ENCODE data around the gene STARD9.

DNA sequence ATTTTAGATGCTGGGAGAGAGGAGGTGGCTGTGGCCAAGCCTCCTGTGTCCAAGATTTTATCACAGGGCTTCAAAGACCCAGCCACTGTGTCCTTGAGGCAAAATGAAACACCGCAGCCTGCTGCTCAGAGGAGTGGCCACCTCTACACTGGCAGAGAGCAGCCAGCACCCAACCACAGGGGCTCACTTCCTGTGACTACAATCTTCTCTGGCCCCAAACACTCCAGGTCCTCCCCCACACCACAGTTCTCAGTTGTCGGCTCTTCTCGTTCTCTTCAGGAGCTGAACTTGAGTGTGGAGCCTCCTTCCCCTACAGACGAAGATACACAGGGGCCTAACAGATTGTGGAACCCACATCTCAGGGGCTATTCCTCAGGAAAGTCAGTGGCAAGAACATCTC lies 115.9 kb downstream of the STARD9 start:
- TF ChIP-seq, protein P1, sequence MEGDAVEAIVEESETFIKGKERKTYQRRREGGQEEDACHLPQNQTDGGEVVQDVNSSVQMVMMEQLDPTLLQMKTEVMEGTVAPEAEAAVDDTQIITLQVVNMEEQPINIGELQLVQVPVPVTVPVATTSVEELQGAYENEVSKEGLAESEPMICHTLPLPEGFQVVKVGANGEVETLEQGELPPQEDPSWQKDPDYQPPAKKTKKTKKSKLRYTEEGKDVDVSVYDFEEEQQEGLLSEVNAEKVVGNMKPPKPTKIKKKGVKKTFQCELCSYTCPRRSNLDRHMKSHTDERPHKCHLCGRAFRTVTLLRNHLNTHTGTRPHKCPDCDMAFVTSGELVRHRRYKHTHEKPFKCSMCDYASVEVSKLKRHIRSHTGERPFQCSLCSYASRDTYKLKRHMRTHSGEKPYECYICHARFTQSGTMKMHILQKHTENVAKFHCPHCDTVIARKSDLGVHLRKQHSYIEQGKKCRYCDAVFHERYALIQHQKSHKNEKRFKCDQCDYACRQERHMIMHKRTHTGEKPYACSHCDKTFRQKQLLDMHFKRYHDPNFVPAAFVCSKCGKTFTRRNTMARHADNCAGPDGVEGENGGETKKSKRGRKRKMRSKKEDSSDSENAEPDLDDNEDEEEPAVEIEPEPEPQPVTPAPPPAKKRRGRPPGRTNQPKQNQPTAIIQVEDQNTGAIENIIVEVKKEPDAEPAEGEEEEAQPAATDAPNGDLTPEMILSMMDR (IDR thresholded peaks at IDR 0.05 in 2 of 3, conservative IDR thresholded peaks at IDR 0.05 in 1 of 3; ENCODE audit: control insufficient read depth in 2 of 3, extremely low read depth in 1 of 3, insufficient read depth in 1 of 3, low read depth in 3 of 3, low read length in 3 of 3): no peak
- TF ChIP-seq ATF7 (IDR thresholded peaks at IDR 0.05; ENCODE audit: low read depth) (no peak), TCF12 (IDR thresholded peaks at IDR 0.05; ENCODE audit: low read depth, low read length) (no peak), POLR2A (IDR thresholded peaks at IDR 0.05; ENCODE audit: low read depth, low read length) (no peak)

Measured in GM12878 (cell line).